GM18867 (cell line): ENCODE measurements around the gene NUDT10.
"Not testable (repeated sequence)": the region's sequence is repeated elsewhere in the genome, so short reads cannot be mapped to it uniquely, and the experiment has no call there.

Experiments used
- ATAC-seq: cut with Tn5 transposase; IDR thresholded peaks from one replicate; pipeline ENCODE4 v1.9.1; 2021; ENCODE audit warnings: mild to moderate bottlenecking, moderate library complexity; ENCODE audit not compliant: unreplicated experiment

The NUDT10 gene

DNA sequence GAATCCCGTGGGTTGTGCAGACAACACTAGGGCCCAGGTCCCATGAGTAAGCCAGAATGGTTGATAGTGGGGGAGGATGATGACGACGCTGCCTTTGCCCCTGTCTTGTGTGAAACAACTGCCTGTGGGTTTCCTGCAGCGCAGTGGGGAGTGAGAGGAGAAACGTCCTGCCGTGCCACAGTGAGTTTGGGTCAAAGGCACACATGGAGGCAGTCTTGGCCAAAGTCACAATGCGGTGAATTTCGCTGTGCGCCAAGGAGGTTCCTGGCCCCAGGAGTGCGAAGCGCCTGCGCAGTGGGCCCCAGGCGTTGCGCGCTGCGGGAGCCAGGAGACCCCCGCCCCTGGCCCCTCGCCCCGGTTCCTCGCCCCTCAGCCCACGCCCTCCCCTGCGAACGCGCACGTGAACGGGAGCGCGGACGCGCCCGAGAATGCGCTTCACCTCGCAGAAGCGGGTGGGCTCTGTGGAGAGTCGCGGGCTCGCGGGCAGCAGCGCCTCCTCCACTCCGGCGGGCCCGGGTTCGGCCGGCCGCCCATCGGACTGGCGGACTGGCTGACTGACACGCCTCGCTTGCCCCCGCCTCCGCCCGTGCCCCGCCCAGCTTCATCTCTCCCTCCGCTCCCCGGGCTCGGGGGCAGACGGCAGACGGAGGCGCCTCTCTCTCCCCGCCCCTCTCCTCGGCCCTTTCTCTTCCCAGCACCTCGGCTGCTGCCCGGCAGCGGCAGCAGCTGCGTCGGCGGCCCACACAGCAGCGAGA lies at the start of gene NUDT10:
Gene NUDT10 (plus strand): TSS at position 635 of the 755 bp plus-strand sequence. CDS start 144 bp downstream, outside the sequence.
- no peak for ATAC-seq

DNA sequence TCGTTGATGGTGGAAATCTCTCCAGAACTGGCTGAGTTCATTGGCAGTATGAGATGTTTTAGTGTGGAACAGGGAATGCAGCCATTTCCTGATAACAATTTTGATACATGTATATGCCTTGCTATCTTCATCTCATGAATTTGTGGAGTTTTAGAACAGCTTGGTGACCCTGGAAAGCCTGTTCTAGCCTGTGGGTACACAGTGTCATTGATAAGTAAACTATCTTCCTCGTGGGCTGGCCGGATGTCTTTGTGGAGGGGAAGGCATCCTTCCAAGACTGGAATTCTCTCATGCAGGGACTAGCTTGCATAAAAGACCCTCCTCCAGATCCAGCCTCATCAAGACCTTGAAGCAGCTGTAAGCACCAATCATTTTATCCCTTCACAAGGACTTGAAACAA lies 40.2 kb upstream of the NUDT10 start:
- ATAC-seq = no peak

DNA sequence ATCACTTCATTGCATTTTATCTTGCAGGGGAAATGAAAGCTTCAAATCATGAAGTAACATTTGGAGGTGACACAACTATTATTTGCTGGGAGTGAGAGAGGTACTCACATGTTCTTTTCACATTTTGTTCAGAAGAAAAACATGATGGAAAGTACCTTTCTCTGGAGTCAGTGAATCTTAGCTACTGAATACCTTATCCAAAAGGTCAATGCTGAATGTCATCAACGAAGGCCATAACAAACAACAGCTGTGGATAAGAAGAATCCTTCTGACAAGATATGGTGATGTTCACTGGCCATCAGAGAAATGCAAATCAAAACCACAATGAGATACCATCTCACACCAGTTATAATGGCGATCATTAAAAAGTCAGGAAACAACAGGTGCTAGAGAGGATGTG lies 36.5 kb upstream of the NUDT10 start:
- no peak for ATAC-seq

DNA sequence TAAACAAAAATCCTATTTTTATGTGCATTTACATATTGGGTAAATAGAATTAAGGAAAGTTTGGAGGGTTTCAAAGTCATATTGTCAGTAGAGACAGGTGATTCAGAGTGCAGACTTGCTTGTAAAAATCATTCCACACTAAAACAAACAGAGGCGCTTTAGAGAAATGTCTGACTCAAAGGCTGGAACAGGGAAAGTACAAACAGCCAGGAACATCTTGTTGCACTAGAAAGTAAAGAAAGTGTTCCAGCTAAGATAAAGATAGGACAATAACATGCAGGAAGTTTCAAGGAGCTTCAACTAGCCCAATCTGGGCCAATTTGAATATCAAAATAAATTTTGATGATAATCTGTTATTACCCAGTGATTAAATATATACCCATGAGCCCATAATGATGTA lies 16.4 kb upstream of the NUDT10 start:
- ATAC-seq = no peak

DNA sequence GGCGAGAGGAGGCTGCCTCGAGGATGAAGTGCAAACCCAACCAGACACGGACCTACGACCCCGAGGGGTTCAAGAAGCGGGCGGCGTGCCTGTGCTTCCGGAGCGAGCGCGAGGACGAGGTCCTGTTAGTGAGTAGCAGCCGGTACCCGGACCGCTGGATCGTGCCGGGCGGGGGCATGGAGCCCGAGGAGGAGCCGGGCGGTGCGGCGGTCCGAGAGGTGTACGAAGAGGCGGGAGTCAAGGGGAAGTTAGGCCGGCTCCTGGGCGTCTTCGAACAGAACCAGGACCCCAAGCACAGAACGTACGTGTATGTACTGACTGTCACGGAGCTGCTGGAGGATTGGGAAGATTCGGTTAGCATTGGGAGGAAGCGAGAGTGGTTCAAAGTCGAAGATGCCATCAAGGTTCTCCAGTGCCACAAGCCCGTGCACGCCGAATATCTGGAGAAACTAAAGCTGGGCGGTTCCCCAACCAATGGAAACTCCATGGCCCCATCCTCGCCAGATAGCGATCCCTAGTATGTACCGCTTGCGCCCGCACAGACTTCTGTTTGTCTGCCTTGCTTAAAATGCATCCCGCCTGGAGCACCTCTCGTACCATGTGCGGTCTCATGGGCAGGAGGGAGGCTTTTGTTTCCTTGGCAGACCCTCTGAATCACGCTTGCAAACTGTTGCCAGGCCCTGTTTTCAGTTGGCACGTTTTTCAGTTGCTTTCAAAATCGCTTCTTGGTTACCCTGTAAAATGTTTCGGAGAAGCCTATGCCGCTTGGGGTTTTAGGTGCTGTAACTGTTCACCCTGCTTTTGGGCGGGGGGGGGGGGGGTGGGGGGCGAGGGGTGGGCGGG lies 542 bp downstream of the NUDT10 start:
- not testable (repeated sequence) for ATAC-seq

DNA sequence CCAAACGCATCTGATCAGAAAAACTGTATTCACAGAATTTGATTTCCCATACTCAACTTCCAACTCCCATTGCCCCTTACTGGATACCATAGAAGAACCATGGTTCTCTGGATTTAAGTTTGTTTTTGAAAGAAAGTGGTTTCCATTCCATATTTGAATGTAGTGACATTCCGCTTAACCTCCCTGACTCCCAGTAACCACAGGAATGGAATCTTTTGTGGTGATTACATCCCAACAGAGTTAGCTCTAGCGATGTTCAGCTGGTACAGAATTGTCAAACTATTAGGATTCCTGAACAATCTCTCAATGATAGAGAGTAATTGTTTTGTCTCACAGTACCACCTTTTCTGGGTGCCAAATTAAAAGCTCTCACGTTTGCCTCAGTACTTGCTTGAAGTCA lies 1.7 kb downstream of the NUDT10 start:
- ATAC-seq = no peak

DNA sequence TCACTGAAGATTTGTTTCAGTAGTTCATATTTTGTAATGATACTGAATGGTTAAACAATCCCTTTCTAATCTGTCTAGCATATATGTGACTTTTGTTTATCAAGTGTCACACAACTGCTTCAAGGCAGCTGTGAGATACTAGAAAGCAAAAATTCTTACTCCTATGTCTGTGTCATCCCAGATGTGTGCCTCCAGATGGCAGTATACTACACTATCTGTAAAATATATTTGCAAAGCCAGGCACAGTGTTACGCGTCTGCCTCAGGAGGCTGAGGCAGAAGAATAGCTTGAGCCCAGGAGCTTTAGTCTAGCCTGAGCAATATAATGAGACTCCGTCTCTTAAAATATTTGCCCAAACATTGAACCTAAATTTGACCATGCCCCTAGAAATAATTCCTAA lies 4.0 kb downstream of the NUDT10 start:
- ATAC-seq = peak; percentile 88

DNA sequence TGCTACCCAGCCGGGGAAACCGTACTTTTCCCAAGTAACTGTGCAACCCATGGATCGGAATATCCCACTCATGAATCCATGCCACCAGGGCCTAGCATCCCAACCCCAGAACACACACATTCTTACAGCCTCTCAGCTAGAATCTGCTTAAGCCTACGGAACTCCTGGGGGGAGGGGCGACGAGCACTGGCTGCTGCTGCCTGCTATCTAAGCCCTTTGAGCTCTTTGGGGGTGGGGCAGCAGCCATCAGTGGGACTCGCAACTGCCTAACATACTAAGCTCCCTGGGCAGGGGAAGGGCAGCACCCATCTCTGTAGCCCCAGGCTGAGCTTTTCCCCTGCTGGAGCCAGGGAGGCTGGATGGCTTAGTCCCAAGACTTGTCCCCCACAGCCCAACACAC lies 28.6 kb downstream of the NUDT10 start:
- no peak for ATAC-seq

DNA sequence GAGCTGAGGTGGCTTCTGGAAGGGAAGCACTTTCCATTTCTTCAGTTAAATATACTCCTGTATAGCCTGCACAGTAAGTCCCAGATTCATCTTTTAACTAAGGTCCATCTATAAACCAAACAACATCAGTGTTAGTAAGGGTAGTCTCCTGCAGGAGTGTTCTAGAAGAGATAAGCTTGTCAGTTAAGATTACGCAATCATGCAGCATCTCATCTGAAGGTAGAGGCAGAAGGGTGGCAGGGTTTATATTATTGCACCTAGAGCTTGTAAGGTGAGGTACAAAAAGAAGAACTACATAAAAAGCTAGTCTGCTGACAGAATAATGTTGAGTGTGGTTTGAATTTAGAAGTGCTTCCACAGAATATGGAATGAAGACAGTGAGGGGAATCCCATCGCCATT lies 44.0 kb downstream of the NUDT10 start:
- no peak for ATAC-seq
